CD4-positive, alpha-beta T cell treated with Interleukin-12 subunit alpha and Interleukin-12 subunit beta, for 1 hour (primary cell): Measurements from ENCODE around the gene MYO16.
"Not testable (repeated sequence)": the region's sequence is repeated elsewhere in the genome, so short reads cannot be mapped to it uniquely, and the experiment has no call there.

Source experiments
- DNase-seq: peaks from one replicate; pipeline ENCODE4 v3.0.0-alpha.2; 2020

Gene MYO16

GRCh38 chr13:109211616-109212015, 582.2 kb downstream of the MYO16 start:
- no peak for DNase-seq

GRCh38 chr13:109212650-109213049, 583.2 kb downstream of the MYO16 start:
- no peak for DNase-seq

GRCh38 chr13:109213714-109214113, 584.3 kb downstream of the MYO16 start:
- no peak for DNase-seq

GRCh38 chr13:109214393-109214792, 585.0 kb downstream of the MYO16 start:
- no peak for DNase-seq

GRCh38 chr13:109215377-109215776, 586.0 kb downstream of the MYO16 start:
- no peak for DNase-seq

GRCh38 chr13:109217510-109217909, 588.1 kb downstream of the MYO16 start:
- DNase-seq: not testable (repeated sequence)

GRCh38 chr13:109220631-109221030, 591.2 kb downstream of the MYO16 start:
- no peak for DNase-seq

- no peak for DNase-seq
Measured at GRCh38 chr13:109224033-109224432, 594.6 kb downstream of the MYO16 start.

- DNase-seq: no peak
Measured at GRCh38 chr13:109226631-109227030, 597.2 kb downstream of the MYO16 start.

- DNase-seq: no peak
Measured at GRCh38 chr13:109227344-109227940, 598.0 kb downstream of the MYO16 start.

- DNase-seq: no peak
Measured at GRCh38 chr13:109228211-109228610, 598.8 kb downstream of the MYO16 start.

- no peak for DNase-seq
Measured at GRCh38 chr13:109231888-109232287, 602.5 kb downstream of the MYO16 start.

GRCh38 chr13:109233293-109233692, 603.9 kb downstream of the MYO16 start:
- no peak for DNase-seq

GRCh38 chr13:109235901-109236300, 606.5 kb downstream of the MYO16 start:
- DNase-seq: no peak

- no peak for DNase-seq
Measured at GRCh38 chr13:109241160-109241559, 611.7 kb downstream of the MYO16 start.

GRCh38 chr13:109243311-109243951, 614.0 kb downstream of the MYO16 start:
- DNase-seq: no peak

- DNase-seq: no peak
Measured at GRCh38 chr13:109244566-109244965, 615.2 kb downstream of the MYO16 start.

- DNase-seq: no peak
Measured at GRCh38 chr13:109246001-109246400, 616.6 kb downstream of the MYO16 start.

- DNase-seq: no peak
Measured at GRCh38 chr13:109249780-109250528, 620.5 kb downstream of the MYO16 start.

GRCh38 chr13:109251956-109252355, 622.5 kb downstream of the MYO16 start:
- DNase-seq: no peak

GRCh38 chr13:109253316-109253715, 623.9 kb downstream of the MYO16 start:
- DNase-seq: no peak

GRCh38 chr13:109254274-109254673, 624.9 kb downstream of the MYO16 start:
- no peak for DNase-seq

- no peak for DNase-seq
Measured at GRCh38 chr13:109255141-109255856, 625.9 kb downstream of the MYO16 start.
